H1 (cell line): ENCODE results near the gene OBSL1. TPM values are rescaled to one million over a fixed set of nuclear protein-coding genes. Genes with fewer than 3 reads are reported as not detected.

ENCODE experiments used
- BCL11A ChIP-seq, 2 experiments: IDR thresholded peaks; one replicate each; pipeline ENCODE4 v1.6.1; 2011; ENCODE audit warnings: low read depth in 2 of 2, low read length in 2 of 2, mild to moderate bottlenecking in 2 of 2
- BRCA1 ChIP-seq: IDR thresholded peaks from 2 replicates; pipeline ENCODE4 v1.6.1; 2012; ENCODE audit warnings: low read depth, low read length, improper control_type of control experiment
- CHD1 ChIP-seq: IDR thresholded peaks from 2 replicates; pipeline ENCODE4 v1.6.1; 2012; ENCODE audit warnings: low read depth, low read length, improper control_type of control experiment
- CTBP2 ChIP-seq: IDR thresholded peaks from 2 replicates; pipeline ENCODE4 v1.7.0; 2011; ENCODE audit warnings: borderline replicate concordance, mild to moderate bottlenecking, moderate library complexity, mixed read lengths, low read length; ENCODE audit not compliant: insufficient read depth, insufficient read length
- KDM4A ChIP-seq: IDR thresholded peaks from one replicate; pipeline ENCODE4 v1.7.1; 2012; ENCODE audit warnings: low read depth, mild to moderate bottlenecking, moderate library complexity, low read length, inconsistent platforms; ENCODE audit not compliant: severe bottlenecking
- POLR2AphosphoS5 ChIP-seq: IDR thresholded peaks from 2 replicates; pipeline ENCODE4 v1.6.1; 2011; ENCODE audit warnings: low read depth, low read length
- SIRT6 ChIP-seq: IDR thresholded peaks from one replicate; pipeline ENCODE4 v1.7.1; 2012; ENCODE audit warnings: low read length, inconsistent platforms
- SIX5 ChIP-seq: IDR thresholded peaks from 2 replicates; pipeline ENCODE4 v1.6.1; 2011; ENCODE audit warnings: mild to moderate bottlenecking, low read depth, low read length
- TAF7 ChIP-seq: optimal IDR thresholded peaks from 2 replicates; pipeline ENCODE3; 2011; ENCODE audit warnings: low read depth, mild to moderate bottlenecking, inconsistent platforms, low read length, moderate library complexity, borderline replicate concordance
- TBP ChIP-seq: IDR thresholded peaks from 2 replicates; pipeline ENCODE4 v1.6.1; 2011; ENCODE audit warnings: low read depth, low read length, improper control_type of control experiment
- polyA plus RNA-seq, 7 experiments: library from polyadenylated mRNA; depleted of rRNA in 3 of 7; stranded (reverse) in 5 of 7; unstranded in 2 of 7; fragments of >200 nt in 5 of 7; fragments of 200-250 nt in 2 of 7; gene quantifications; 1 replicate in 5 of 7; 2 replicates in 1 of 7; 4 replicates in 1 of 7; pipeline versions ENCODE4 v1.2.1 to v1.2.3, GENCODE V29; 2011 to 2013; ENCODE audit warnings: missing spikeins in 2 of 7, mixed read lengths in 2 of 7
- total RNA-seq: library from RNA; stranded (reverse); fragmentation: NEBNext Ultra II Directional; extraction: Animal tissue kit (Norgen Biotek cat#: 25700); gene quantifications from 2 replicates; pipeline ENCODE4 v1.2.1, GENCODE V29; 2021
- TF ChIP-seq, protein P1 (sequence below): IDR thresholded peaks from 2 replicates; pipeline ENCODE4 v1.6.1; 2012; ENCODE audit warnings: inconsistent platforms

Gene OBSL1
- total and polyA plus RNA-seq, 2 of the 8 experiments (the other 6 are each of a cell fraction or from before 2014, with no cell fraction given) = 116 to 127 TPM

DNA sequence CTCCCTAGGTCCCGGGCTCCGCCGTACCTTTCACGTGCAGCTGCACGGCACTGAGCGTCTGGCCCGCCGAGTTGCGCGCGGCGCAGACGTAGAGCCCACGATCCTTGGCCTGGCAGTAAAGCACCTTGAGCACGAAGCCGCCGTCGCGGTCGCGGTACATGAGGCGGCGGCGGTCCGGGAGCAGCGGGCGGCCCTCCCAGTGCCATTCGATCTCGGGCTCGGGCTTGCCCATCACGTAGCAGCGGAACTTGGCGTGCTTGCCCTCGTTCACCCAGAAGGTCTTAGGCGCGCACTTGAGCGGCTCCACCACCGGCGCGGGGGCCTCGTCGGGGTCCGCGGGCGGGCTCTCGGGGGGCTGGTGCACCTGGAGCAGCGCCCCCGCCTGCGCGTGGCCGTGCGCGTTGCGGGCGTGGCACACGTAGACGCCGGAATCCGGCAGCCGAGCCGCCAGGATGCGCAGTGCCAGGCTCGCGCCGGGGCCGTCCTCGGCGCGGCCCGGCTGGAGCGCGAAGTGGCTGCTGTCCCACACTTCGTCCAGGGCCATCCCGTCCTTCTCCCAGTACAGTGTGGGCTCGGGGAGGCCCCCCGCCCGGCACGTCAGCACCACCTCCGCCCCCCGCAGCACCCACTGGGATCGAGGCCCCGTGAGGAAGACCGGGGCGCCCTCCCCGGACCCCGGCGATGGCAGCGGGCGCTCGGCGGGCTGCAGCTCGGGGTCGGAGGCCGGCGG is 980 bp downstream of the OBSL1 start (continued):
- peak; percentile 72 for TF ChIP-seq CTBP2
- TF ChIP-seq KDM4A = peak; percentile 53
- TF ChIP-seq, protein P1, sequence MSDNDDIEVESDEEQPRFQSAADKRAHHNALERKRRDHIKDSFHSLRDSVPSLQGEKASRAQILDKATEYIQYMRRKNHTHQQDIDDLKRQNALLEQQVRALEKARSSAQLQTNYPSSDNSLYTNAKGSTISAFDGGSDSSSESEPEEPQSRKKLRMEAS = peak; percentile 95
- TF ChIP-seq SIX5 = no peak
- no peak for TF ChIP-seq CHD1
- no peak for TF ChIP-seq TBP
- 0 out of 2 replicates have a peak, but pooled peaks have one; percentile 28 for TF ChIP-seq POLR2AphosphoS5
- peak; percentile 12 for TF ChIP-seq TAF7
- TF ChIP-seq BRCA1 = no peak
- TF ChIP-seq BCL11A (IDR thresholded peaks at IDR 0.05; ENCODE audit: low read depth in 2 of 2, low read length in 2 of 2) = no peak
- TF ChIP-seq SIRT6 = no peak
